HepG2 (cell line): ENCODE measurements around the gene ZNF324B. TPM values are rescaled to one million over a fixed set of nuclear protein-coding genes. Genes with fewer than 3 reads are reported as not detected.
A peak's percentile ranks its signal among the peaks of the same experiment; 100 is the strongest.

Source experiments
- ARID2 ChIP-seq: sonication (generic); formaldehyde crosslinking; IDR thresholded peaks from 2 replicates; pipeline ENCODE4 v1.8.1; 2022; ENCODE audit warnings: mild to moderate bottlenecking, missing genetic modification reagents, borderline replicate concordance
- ATM ChIP-seq: fragments of 450-650 bp; IDR thresholded peaks from 2 replicates; pipeline ENCODE4 v1.7.1; 2017; ENCODE audit warnings: mild to moderate bottlenecking, borderline replicate concordance
- FOXM1 ChIP-seq: sonication (generic); formaldehyde crosslinking; IDR thresholded peaks from 2 replicates; pipeline ENCODE4 v1.5.0; 2020; ENCODE audit warnings: missing genetic modification reagents
- HNRNPH1 ChIP-seq: fragments of 200-400 bp; formaldehyde crosslinking; optimal IDR thresholded peaks from 2 replicates; pipeline ENCODE3; 2017; ENCODE audit warnings: mild to moderate bottlenecking, low read depth, low read length
- MTA1 ChIP-seq: sonication (generic); formaldehyde crosslinking; IDR thresholded peaks from 2 replicates; pipeline ENCODE4 v1.4.0; 2020; ENCODE audit warnings: missing genetic modification reagents, mild to moderate bottlenecking, borderline replicate concordance
- NONO ChIP-seq, 2 experiments: fragments of 450-650 bp in 1 of 2; sonication (generic) in 1 of 2; formaldehyde crosslinking in 1 of 2; IDR thresholded peaks in 1 of 2; conservative IDR thresholded peaks in 1 of 2; 2 replicates each; pipeline versions ENCODE4 v1.6.1 to v1.8.0; 2017 to 2022; ENCODE audit warnings: mild to moderate bottlenecking in 1 of 2, missing genetic modification reagents in 1 of 2, moderate library complexity in 1 of 2
- PLRG1 ChIP-seq: fragments of 450-650 bp; conservative IDR thresholded peaks from 2 replicates; pipeline ENCODE4 v1.6.1; 2016
- SAP130 ChIP-seq: IDR thresholded peaks from 2 replicates; pipeline ENCODE4 v1.6.1; 2016; ENCODE audit warnings: low read depth
- SIN3B ChIP-seq: fragments of 150-350 bp; IDR thresholded peaks from 2 replicates; pipeline ENCODE4 v1.6.1; 2014; ENCODE audit warnings: low read length
- SMAD3 ChIP-seq: sonication (generic); formaldehyde crosslinking; IDR thresholded peaks from 2 replicates; pipeline ENCODE4 v1.4.0; 2020; ENCODE audit warnings: missing genetic modification reagents
- SMYD3 ChIP-seq: sonication (generic); formaldehyde crosslinking; IDR thresholded peaks from 2 replicates; pipeline ENCODE4 v1.8.1; 2023; ENCODE audit warnings: mild to moderate bottlenecking, missing genetic modification reagents
- TARDBP ChIP-seq: sonication (generic); formaldehyde crosslinking; IDR thresholded peaks from 2 replicates; pipeline ENCODE4 v1.8.0; 2022; ENCODE audit warnings: mild to moderate bottlenecking, missing genetic modification reagents
- TCF12 ChIP-seq, 2 experiments: fragments of 450-650 bp in 1 of 2; sonication (generic) in 1 of 2; formaldehyde crosslinking in 1 of 2; IDR thresholded peaks; 2 replicates each; pipeline versions ENCODE4 v1.6.1 to v1.8.0; 2017 to 2022; ENCODE audit warnings: antibody characterized with exemption in 1 of 2, mild to moderate bottlenecking in 1 of 2, missing genetic modification reagents in 1 of 2, moderate library complexity in 1 of 2
- ZNF709 ChIP-seq: sonication (generic); formaldehyde crosslinking; IDR thresholded peaks from 2 replicates; pipeline ENCODE4 v1.5.0; 2020; ENCODE audit warnings: mild to moderate bottlenecking, missing genetic modification reagents
- ZNF775 ChIP-seq: sonication (generic); formaldehyde crosslinking; IDR thresholded peaks from 2 replicates; pipeline ENCODE4 v1.4.0; 2020; ENCODE audit warnings: missing genetic modification reagents, mild to moderate bottlenecking, moderate library complexity, borderline replicate concordance
- polyA plus RNA-seq, 8 experiments: library from polyadenylated mRNA; depleted of rRNA in 3 of 8; stranded (reverse) in 7 of 8; unstranded in 1 of 8; fragments of >200 nt; fragmentation: Illumina TruSeq in 4 of 8; extraction: Trizol in 4 of 8; gene quantifications; 2 replicates each; pipeline versions ENCODE4 v1.2.1 to v1.2.3, GENCODE V29; 2011 to 2016; ENCODE audit warnings: low read depth in 4 of 8, missing spikeins in 1 of 8, mixed read lengths in 1 of 8; ENCODE audit not compliant: insufficient read depth in 1 of 8
- total RNA-seq, 5 experiments: library from RNA; depleted of rRNA; stranded (reverse); fragments of >200 nt; fragmentation: Illumina TruSeq; extraction: Trizol; gene quantifications; 2 replicates each; pipeline ENCODE4 v1.2.3, GENCODE V29; 2016; ENCODE audit warnings: low read depth in 1 of 5
- TF ChIP-seq, protein P1 (sequence below): sonication (generic); formaldehyde crosslinking; IDR thresholded peaks from 2 replicates; pipeline ENCODE4 v1.4.0; 2020; ENCODE audit warnings: mild to moderate bottlenecking, low read depth, missing genetic modification reagents
- TF ChIP-seq, protein P2 (sequence below): sonication (generic); formaldehyde crosslinking; IDR thresholded peaks from 2 replicates; pipeline ENCODE4 v1.4.0; 2020; ENCODE audit warnings: mild to moderate bottlenecking, low read depth, missing genetic modification reagents
- TF ChIP-seq, protein P3 (sequence below), 2 experiments: sonication (generic) in 1 of 2; formaldehyde crosslinking in 1 of 2; IDR thresholded peaks; 2 replicates each; pipeline versions ENCODE4 v1.4.0 to v1.6.1; 2018 to 2020; ENCODE audit warnings: missing genetic modification reagents in 2 of 2, borderline replicate concordance in 1 of 2, low read depth in 1 of 2, mild to moderate bottlenecking in 1 of 2, missing biosample characterization in 1 of 2
- TF ChIP-seq, protein P4 (sequence below): sonication (generic); formaldehyde crosslinking; IDR thresholded peaks from 2 replicates; pipeline ENCODE4 v1.4.0; 2020; ENCODE audit warnings: missing genetic modification reagents, borderline replicate concordance

ZNF324B gene
- total and polyA plus RNA-seq, 2 of the 13 experiments (the other 11 are each of a cell fraction or from before 2014, with no cell fraction given) = 0.53 to 3.0 TPM

DNA sequence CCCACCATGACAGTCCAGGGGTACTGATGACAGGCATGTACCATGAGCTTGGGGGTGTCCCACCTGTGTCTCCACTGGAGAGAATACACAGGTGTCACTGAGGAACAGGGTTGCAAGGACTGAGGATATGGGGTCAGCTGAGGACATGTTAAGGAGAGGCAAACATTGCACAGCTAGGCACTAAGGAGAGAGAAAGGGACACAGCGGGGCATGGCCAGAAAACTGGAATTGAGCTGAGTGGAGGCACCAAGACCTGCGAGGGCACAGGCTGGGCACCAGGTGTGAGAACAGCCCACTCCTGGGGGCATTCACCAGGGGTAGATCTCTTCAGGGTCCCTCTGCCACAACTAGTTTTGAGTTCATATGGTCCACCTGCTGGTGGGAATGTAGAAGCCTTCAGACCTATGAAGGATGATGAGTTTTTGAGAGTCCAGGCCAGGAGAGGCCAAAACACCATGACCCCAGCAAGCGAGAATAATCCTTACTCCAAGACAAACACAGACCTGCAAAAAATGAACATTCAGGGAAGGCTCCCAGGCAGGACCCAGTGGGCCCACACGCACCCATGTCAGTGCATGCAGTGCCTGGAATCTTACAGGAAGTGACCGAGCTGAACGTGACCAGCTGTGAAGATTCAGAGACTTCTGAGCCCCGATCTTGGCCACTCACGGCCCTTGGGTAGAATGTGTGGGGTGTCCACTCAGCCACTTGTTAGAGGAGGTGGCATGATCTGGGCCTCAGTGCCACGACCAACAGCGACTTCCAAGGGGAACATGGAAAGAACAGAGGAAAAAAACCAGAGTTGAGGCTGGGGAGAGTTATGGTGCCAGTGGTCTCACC is 44.4 kb upstream of the ZNF324B start (continued):
- TF ChIP-seq, protein P1, sequence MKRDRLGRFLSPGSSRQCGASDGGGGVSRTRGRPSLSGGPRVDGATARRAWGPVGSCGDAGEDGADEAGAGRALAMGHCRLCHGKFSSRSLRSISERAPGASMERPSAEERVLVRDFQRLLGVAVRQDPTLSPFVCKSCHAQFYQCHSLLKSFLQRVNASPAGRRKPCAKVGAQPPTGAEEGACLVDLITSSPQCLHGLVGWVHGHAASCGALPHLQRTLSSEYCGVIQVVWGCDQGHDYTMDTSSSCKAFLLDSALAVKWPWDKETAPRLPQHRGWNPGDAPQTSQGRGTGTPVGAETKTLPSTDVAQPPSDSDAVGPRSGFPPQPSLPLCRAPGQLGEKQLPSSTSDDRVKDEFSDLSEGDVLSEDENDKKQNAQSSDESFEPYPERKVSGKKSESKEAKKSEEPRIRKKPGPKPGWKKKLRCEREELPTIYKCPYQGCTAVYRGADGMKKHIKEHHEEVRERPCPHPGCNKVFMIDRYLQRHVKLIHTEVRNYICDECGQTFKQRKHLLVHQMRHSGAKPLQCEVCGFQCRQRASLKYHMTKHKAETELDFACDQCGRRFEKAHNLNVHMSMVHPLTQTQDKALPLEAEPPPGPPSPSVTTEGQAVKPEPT = no peak
- 0 out of 2 replicates have a peak, but pooled peaks have one; percentile 41 for TF ChIP-seq ZNF775 (CRISPR knock-in tag)
- TF ChIP-seq MTA1 (CRISPR knock-in tag) = 0 out of 2 replicates have a peak, but pooled peaks have one; percentile 5
- no peak for TF ChIP-seq PLRG1
- no peak for TF ChIP-seq FOXM1
- no peak for TF ChIP-seq HNRNPH1
- TF ChIP-seq ARID2 = 0 out of 2 replicates have a peak, but pooled peaks have one; percentile 46
- 0 out of 2 replicates have a peak, but pooled peaks have one; percentile 45 for TF ChIP-seq TARDBP (CRISPR knock-in tag)
- TF ChIP-seq, protein P2, sequence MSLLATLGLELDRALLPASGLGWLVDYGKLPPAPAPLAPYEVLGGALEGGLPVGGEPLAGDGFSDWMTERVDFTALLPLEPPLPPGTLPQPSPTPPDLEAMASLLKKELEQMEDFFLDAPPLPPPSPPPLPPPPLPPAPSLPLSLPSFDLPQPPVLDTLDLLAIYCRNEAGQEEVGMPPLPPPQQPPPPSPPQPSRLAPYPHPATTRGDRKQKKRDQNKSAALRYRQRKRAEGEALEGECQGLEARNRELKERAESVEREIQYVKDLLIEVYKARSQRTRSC (CRISPR knock-in tag) = 0 out of 2 replicates have a peak, but pooled peaks have one; percentile 63
- TF ChIP-seq ZNF709 (CRISPR knock-in tag) = no peak
- TF ChIP-seq SMAD3 = no peak
- no peak for TF ChIP-seq SIN3B
- TF ChIP-seq NONO (IDR thresholded peaks at IDR 0.05) = no peak
- TF ChIP-seq NONO (CRISPR knock-in tag; conservative IDR thresholded peaks at IDR 0.05) = no peak
- TF ChIP-seq SAP130 (CRISPR knock-in tag) = no peak; the same call in none of the 2 replicates
- 0 out of 2 replicates have a peak, but pooled peaks have one; percentile 62 for TF ChIP-seq SMYD3
- no peak for TF ChIP-seq TCF12 (IDR thresholded peaks at IDR 0.05)
- 0 out of 2 replicates have a peak, but pooled peaks have one; percentile 41 for TF ChIP-seq TCF12 (CRISPR knock-in tag; IDR thresholded peaks at IDR 0.05)
- TF ChIP-seq, protein P3, sequence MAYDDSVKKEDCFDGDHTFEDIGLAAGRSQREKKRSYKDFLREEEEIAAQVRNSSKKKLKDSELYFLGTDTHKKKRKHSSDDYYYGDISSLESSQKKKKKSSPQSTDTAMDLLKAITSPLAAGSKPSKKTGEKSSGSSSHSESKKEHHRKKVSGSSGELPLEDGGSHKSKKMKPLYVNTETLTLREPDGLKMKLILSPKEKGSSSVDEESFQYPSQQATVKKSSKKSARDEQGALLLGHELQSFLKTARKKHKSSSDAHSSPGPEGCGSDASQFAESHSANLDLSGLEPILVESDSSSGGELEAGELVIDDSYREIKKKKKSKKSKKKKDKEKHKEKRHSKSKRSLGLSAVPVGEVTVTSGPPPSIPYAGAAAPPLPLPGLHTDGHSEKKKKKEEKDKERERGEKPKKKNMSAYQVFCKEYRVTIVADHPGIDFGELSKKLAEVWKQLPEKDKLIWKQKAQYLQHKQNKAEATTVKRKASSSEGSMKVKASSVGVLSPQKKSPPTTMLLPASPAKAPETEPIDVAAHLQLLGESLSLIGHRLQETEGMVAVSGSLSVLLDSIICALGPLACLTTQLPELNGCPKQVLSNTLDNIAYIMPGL (CRISPR knock-in tag; IDR thresholded peaks at IDR 0.05; ENCODE audit: borderline replicate concordance in 1 of 2, low read depth in 1 of 2) = peak in 1 of 2 experiments; percentile 9; a peak in 1 of 4 replicates
- TF ChIP-seq ATM = no peak
- TF ChIP-seq, protein P4, sequence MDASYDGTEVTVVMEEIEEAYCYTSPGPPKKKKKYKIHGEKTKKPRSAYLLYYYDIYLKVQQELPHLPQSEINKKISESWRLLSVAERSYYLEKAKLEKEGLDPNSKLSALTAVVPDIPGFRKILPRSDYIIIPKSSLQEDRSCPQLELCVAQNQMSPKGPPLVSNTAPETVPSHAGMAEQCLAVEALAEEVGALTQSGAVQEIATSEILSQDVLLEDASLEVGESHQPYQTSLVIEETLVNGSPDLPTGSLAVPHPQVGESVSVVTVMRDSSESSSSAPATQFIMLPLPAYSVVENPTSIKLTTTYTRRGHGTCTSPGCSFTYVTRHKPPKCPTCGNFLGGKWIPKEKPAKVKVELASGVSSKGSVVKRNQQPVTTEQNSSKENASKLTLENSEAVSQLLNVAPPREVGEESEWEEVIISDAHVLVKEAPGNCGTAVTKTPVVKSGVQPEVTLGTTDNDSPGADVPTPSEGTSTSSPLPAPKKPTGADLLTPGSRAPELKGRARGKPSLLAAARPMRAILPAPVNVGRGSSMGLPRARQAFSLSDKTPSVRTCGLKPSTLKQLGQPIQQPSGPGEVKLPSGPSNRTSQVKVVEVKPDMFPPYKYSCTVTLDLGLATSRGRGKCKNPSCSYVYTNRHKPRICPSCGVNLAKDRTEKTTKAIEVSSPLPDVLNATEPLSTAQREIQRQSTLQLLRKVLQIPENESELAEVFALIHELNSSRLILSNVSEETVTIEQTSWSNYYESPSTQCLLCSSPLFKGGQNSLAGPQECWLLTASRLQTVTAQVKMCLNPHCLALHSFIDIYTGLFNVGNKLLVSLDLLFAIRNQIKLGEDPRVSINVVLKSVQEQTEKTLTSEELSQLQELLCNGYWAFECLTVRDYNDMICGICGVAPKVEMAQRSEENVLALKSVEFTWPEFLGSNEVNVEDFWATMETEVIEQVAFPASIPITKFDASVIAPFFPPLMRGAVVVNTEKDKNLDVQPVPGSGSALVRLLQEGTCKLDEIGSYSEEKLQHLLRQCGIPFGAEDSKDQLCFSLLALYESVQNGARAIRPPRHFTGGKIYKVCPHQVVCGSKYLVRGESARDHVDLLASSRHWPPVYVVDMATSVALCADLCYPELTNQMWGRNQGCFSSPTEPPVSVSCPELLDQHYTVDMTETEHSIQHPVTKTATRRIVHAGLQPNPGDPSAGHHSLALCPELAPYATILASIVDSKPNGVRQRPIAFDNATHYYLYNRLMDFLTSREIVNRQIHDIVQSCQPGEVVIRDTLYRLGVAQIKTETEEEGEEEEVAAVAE (CRISPR knock-in tag) = no peak
